Measurements from ENCODE around the gene MAP2.
"Not testable (repeated sequence)": the region's sequence is repeated elsewhere in the genome, so short reads cannot be mapped to it uniquely, and the experiment has no call there.

MAP2 gene

DNA sequence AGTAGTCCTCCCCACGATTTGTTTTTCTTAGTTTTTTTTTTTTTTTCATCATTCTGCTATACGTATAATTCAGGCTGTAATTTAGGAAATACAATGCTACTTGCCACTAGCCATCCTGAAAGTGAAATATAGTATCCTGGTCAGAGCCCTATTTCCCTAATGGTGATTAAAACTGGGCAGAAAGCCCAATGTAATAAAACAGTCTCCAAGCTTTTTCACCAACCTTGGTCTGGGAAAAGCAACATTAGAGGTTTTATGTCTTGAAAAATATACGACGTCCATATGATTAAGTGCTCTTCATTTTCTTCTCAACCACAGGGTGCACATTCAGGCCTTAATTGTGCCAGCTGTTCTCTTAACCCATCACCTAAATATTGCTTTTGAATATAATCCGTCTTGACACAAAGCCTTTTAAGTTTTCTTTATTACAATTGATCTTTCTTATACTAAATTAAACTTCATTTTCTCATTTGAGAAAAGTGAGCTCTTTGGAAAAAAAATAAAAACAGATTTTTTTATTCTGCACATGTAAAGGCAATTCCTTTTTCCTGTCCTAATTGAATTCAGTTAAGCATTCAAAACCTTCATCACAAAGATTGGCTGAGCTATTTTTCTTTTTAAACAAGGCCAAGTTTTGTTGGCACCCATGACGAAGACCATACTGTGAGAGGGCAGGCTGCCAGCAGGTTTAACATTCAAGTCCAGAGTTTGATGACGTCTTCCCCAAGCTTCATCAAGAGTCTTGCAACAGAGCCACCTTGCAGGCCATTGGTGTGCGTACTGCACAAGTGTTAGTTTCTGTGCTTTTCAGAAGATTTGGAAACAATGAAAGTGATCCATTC is 52.7 kb downstream of the MAP2 start:
- ATAC-seq: no peak
- DNase-seq: no peak

DNA sequence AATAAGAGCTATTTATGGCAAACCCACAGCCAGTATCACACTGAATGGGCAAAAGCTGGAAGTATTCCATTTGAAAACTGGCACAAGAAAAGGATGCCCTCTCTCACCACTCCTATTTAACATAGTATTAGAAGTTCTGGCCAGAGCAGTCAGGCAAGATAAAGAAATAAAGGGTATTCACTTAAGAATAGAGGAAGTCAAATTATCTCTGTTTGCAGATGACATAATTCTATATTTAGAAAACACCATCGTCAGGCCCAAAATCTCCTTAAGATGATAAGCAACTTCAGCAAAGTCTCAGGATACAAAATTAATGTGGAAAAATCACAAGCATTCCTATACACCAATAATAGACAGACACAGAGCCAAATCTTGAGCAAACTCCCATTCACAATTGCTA is 68.4 kb downstream of the MAP2 start:
- not testable (repeated sequence) for DNase-seq, ATAC-seq

DNA sequence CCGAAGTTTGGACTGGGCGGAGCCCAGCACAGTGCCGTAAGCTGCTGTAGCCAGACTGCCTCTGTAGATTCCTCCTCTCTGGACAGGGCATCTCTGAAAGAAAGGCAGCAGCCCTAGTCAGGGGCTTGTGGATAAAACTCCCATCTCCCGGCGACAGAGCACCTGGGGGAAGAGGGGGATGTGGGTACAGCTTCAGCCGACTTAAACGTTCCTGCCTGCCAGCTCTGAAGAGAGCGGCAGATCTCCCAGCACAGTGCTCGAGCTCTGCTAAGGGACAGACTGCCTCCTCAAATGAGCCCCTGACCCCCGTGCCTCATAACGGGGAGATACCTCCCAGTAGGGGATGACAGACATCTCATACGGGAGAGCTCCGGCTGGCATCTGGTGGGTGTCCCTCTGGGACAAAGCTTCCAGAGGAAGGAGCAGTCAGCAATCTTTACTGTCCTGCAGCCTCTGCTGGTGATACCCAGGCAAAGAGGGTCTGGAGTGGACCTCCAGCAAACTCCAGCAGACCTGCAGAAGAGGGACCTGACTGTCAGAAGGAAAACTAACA is 71.3 kb downstream of the MAP2 start:
- not testable (repeated sequence) for ATAC-seq, DNase-seq

DNA sequence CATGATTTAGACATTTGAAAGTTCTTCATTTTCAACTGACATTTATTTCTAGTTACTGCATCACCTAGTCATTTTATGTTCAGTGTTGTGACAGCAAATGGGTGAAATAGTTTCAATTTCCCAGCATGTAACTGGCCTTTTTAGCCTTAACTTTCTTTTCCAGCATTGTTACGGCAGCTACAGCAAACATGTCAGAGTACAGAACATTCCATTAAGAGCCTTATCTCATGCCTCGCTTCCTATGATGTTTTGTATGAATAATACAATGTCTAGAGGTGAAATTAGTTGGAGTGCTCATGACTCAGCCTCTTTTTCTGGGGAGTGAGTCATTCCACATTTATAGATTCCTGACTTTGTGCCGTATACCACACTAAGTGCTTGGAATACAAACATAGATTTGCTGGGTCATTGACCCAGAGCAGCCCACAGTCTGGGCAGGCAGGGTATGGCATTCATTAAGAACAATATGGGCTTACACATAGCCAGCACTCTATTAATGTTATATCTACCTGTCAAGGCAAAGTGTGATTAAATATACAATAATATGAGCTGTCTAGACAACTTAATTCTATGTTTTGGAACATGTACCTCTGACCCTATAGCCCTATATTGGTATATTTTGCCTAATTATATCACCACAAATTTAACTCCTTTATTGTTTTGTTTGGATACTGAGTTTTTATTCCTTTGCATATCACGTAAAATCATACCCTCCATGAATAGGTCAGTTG is 72.2 kb downstream of the MAP2 start:
- ATAC-seq: no peak
- DNase-seq: no peak

DNA sequence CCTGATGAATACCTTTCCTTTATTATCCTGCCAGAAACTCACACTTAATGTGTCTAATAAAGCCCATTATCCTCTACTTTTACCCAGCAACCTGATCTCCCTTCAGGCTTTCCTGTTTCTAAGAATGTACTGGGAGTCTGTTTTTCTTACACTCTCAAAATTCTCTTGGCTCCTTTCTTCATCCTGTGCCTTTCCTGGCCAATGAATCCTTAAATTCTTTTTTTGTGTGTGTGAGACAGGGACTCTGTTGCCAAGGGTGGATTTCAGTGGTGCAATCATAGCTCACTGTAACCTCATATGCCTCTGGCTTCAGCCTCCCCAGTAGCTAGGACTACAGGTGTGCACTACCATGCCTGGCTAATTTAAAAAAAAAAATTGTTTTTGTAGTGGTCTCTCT is 72.7 kb downstream of the MAP2 start:
- ATAC-seq (no peak), DNase-seq (no peak)

DNA sequence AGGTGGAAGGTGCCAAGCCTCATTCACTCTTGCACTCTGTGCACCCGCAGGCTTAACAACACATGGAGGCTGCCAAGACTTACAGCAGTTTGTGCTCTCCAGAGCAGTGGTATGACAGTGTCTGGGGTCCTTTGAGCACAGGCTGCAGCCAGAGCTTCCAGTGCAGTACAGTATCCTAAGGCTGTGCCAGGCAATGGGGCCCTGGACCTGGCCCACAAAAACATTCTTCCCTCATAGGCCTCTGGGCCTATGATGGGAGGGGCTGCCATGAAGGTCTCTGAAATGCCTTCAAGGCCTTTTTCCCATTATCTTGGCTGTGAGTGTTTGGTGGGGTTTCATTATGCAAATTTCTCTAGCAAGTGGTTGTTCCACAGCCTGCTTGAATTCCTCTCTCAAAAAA is 74.8 kb downstream of the MAP2 start:
- no peak for DNase-seq
- ATAC-seq: no peak

DNA sequence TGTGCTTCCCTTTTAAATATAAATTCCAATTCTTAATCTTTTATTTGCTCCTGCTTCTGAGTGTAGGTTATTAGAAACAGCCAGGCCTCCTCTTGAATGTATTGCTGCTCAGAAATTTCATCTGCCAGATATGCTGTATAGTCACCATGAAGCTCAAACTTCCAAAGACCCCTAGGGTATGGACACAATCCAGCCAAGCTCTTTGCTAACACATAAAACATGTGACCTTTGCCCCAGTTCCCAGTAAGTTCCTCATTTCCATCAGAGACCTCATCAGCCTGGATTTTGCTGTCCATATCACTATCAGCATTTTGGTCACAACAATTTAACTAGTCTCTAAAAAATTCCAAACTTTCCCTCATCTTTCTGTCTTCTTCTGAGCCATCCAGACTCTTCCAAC is 75.2 kb downstream of the MAP2 start:
- ATAC-seq (no peak), DNase-seq (no peak)

DNA sequence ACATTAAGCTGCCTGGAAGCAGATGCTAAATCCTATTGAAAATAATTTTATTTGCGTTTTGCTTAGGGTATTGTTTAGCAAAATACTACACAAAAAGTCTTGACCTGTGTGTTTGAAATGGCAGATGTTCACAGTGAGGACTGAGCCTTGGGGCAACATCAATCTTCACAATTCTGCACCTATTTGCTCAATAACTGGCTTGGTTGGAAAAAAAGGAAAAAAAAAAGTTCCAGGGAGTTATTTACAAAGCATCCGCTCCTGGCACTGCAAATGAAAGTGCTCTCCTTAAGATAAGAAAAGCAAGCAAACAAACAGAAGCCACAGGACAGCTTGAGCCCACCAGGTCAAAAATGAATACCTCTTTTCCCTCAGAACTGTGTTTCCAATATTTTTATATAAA is 77.7 kb downstream of the MAP2 start:
- ATAC-seq: no peak

DNA sequence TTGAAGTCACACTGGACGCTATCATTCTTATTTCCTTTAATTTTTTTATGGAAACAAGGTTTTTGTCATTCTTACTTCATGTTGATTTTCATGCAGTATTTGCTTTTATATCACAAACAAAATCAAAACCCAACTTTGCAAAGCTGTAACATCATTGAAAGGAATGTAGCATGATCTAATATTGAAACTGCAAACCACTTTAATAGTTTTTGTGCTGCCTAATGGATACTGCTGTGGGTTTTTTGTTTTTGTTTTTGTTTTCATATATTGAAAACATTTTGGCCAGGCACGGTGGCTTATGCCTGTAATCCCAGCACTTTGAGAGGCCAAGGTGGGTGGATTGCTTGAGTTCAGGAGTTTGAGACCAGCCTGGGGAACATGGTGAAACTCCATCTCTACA is 81.6 kb downstream of the MAP2 start:
- ATAC-seq: no peak

More for the DNA sequence above, 77.7 kb downstream of the MAP2 start:
- no peak for DNase-seq

DNA sequence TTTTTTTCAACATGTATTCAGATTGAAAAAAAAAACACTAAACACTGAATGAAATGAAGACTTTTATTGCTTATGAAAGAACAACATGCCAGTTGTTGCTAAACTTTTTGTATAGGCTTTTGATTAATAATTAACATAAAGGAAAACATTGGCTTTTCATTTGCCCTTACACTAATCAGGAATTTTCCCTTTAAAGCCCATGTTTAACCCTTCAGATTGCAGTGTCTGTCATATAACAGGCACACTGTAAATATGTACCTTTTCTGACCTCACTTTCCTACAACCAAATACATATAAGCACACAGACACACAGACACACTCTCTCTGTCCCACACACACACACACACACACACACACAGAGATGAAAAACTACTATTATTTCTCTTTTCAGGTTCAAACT is 84.4 kb downstream of the MAP2 start:
- ATAC-seq (no peak), DNase-seq (no peak)

More for the DNA sequence above, 81.6 kb downstream of the MAP2 start:
- no peak for DNase-seq

DNA sequence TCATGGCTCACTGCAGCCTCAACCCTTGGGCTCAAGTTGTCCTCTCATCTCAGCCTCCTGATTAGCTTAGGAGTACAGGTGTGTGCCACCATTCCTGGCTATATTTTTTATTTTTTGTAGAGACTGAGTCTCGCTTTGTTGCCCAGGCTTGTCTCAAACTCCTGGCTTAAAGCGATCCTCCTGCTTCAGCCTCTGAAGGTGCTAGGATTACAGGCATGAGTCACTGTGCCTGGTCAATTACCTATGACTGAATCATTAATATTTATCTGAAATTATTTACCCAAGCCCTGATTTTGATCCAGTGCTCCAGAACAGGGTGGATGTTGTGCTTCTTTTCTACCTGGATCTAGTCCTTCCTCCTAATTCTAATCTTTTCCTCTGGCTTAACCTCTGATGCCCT is 87.8 kb downstream of the MAP2 start:
- ATAC-seq: no peak
- no peak for DNase-seq

DNA sequence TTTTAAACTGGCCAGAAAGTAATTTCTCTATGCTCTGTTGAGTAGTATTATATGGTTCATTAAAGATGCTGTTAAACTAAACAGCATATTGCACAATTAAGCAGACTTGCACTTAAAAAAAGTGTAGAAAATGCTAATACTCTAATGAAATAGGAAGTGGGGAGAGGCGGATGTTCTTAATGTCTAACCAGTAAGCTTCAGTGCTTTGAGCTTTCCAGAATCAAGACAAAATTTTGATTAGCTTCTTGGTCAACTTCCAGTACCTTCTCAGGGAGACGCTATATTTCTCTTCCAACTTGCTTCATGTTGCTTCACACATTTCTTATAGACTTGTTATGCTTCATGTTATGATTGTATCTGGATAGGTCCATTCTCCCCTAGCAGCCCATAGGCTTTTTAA is 89.1 kb downstream of the MAP2 start:
- no peak for DNase-seq
- ATAC-seq: no peak

DNA sequence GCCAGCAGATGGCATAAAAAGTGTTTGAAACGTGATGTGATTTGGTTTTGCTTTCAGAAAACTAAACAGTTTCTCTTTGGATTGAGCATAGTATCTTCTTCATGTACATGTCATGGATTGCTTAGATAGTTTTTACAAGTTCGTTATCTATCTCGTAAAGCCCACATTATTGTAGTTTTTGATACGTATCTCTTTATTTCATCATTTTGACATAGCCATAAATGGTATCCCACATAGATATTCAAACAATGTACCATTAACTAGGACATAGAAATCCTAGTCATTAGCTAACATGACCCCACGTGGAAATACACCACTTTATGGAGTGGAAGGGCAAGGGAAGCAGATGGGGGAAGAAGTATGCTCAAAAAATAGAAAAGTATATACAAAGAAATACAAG is 93.6 kb downstream of the MAP2 start:
- DNase-seq (no peak), ATAC-seq (no peak)

DNA sequence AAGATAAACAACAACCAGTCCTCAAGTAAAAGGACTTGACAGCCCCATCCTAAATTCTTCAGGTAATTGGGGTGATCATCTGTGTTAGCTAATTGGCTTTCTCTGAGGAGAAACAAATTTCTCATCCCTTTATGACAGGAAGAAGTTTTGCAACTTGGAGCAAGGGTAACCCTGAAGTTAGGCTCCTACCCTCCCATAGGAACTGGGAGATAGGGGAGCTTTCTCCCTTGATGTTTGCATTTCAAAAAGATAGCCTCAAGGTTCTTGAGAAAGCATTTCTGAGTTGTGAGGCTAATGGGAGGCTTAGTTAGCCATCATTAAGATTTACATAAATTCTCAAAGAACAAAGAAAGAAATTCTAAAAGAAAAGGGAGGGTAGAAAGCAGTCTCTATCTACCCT is 95.4 kb downstream of the MAP2 start:
- DNase-seq (no peak), ATAC-seq (no peak)

DNA sequence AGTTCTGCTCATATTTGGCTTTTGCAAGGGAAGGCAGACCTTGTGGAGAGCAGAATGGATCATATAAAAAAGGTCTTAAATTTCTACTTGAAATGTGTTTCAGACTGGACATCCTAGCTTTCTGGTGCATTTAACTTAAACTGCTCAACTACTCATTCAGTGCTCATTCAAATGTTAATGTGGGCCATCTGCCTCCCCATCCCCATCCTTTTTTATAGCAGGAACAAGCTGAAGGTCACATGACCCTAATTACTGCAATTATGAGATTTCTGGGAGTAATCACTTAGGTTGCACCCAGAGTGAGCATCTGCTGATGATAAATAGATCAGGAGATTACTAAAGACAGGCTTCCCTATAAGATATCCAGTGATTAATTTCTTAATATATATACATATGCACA is 96.1 kb downstream of the MAP2 start:
- ATAC-seq (no peak), DNase-seq (no peak)

DNA sequence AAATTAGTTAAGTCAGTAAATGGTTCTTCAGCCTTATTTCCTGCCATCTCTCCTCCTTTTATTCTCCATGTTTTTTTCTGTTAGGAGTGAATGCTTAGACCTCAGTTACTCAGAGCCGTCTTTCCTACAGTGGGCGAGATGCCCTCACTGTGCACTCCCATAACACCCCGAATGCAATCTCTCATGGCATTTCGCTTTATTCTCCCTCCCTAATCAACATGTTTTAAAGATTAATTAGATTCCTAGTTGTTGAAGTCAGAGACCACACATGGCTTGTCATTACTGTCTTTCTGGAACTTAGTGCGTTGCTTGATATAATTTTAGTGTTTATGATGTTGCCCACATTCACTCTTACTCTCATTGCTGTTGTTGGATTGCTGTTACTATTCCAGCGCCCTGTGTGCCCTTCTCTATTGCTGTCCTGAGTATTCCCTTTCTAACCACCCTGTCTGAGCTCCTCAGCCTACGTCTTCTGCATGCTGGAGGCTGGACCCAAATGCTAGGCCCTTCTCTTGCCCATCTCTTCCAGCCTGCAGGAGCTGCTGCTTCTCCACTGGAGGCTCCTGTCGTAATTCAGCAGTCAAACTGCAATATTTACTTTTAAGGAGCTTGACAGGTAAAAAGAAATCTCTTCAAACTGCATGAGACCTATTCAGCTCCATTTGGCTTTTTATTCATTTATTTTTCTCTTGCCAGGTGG is 99.3 kb downstream of the MAP2 start:
- DNase-seq (no peak), ATAC-seq (no peak)

DNA sequence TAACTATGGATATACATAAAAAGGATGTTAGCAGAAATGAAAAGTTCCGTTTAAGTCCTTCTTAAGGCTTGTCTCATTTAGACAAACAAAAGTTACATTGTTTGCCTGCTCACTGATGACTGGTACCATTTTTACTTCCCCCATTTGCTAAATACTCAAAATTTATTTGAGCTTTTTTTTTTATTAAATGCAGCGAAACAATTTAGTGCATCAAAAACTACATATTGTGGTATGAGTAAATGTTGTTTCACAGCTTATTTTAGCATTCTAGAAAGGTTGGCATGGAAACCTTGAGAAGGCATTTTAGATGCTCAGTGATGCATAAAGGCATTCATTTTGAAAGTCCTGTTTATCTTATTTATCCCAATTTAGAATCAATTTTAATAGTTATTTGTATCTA is 100.0 kb downstream of the MAP2 start:
- no peak for DNase-seq
- no peak for ATAC-seq

DNA sequence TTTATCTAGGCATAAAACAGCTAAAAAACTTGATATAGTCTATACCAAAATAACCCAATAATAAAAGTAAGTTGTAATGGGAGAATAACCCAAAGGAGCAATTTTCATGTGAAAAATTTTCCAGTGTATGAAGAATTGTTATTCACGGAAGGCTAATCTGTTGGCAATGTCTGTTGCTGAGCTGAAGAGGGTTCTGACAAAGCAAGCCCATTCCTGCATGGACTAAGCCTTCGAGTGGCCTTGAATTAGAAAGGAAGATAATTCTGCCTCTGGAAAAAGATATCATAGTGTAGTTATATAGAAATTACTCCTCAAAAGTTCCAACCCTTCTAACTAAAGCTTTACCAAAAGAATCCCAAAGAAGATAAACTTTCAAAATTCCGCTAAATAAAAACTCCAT is 101.5 kb downstream of the MAP2 start:
- no peak for DNase-seq
- ATAC-seq: no peak

DNA sequence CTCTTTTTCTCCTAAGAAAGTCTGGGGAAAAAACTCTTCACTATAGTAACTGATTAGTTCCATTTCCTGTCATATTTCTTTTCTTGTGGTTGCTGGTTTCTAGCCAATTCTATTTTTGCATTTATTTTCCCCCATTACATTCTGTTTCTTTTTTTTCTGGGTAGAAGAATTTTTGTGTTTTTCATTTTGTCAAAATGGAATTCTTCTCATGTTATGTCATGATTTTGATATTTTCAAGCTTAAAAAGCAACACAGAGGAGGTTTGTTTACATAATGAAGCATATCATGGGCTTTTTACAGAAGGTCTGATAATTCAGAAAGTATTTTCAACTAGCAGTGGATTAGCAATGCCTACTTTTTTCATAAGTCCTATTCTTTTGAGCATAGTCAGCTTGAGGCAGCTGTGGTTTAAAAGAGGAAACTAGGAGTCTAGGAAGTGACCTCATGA is 102.0 kb downstream of the MAP2 start:
- ATAC-seq: no peak

DNA sequence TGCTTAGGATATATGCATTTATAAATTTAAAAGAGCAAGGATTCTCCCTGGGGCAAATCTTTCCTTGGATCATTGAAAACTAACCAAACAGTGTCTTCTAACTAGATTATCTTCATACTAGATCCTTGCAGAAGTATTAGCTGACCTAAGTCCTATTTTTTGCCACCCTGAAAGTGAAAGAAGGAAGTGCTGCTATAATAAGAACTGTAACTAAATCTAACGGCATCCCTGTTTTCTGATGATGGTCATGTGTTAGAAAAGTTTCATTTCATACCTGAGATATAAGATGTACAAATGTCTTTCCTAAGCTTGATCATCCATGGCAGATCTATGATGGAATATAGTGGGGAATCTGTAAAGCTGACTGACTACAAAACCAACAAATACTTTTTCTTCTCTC is 102.7 kb downstream of the MAP2 start:
- ATAC-seq (no peak), DNase-seq (no peak)

More for the DNA sequence above, 102.0 kb downstream of the MAP2 start:
- no peak for DNase-seq

DNA sequence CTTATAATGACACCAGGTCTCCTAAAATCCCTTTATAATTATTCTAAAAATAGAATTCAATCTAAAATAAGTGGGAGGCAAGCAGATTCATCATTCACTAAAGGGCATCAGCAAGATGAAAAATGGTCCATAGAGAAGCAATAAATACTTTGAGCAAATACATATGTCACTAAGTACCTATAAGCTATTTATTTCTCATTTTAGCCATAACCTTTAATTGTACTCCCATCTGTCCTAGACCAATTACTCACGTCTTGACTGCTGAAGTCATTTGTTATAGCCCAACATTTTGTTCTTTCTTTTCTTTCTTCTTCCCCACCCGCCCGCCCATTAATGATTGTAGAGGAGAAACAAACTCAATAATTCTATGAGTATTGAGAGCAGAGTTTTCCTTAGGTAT is 105.7 kb downstream of the MAP2 start:
- DNase-seq (no peak), ATAC-seq (no peak)

DNA sequence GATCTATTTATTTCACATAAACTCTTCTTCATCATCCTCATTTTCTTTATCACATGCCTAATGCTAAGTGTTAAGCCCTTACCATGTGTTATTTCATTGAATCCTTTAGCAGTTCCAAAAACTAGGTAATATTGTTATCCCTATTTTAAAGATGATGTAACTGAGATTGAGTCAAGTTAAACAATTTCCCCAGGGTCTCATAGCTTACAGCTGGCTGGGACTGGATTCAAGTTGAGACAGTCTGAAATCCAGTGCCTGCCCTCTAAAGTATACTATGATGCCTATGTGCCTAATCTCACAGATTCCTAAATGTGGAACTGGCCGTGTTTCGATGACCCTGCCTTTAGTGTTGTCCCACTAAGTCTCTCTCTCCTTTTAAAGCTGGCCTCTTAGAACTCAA is 108.5 kb downstream of the MAP2 start:
- DNase-seq (no peak), ATAC-seq (no peak)

DNA sequence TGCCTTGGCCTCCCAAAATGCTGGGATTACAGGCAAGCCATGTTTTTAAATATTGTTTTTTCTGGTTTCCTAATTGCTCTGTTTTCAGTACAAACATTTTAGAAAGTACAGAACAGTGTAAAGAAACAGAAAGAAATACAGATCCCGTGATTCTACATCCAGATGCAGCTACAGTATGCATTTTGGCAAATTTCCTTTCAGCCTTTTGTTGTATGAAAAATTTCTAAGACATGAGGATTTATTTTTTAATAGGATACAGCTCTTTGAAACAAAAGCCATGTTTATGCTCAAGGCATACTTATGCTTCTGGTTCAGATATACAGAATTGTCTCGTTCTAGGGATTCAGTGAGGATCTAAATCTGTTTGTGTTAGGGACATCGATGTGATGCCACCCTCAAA is 109.5 kb downstream of the MAP2 start:
- ATAC-seq (no peak), DNase-seq (no peak)

Data from stimulated activated naive CD8-positive, alpha-beta T cell treated with anti-CD3 and anti-CD28 coated beads, Interleukin-15, Interleukin-2, amounts not matched to agents 100 U/mL and 50 U/mL, for 24 hours (primary cell).